Measurements from ENCODE around the gene STRN4. TPM values are rescaled to one million over a fixed set of nuclear protein-coding genes. Genes with fewer than 3 reads are reported as not detected.
A peak's percentile ranks its signal among the peaks of the same experiment; 100 is the strongest.

STRN4 gene
- total RNA-seq, 2 donors from 2014 or later: 60.7 to 69.9 TPM

GRCh38 chr19:46728208-46728607 is 18.0 kb downstream of the STRN4 start:
- no peaks in the 10 kb centered on the region for H3K27me3 Mint-ChIP-seq
- H3K4me1 Mint-ChIP-seq: peaks cover 24% of the 10 kb centered on the region
- peak overlapping the region; percentile 46 for H3K27ac Mint-ChIP-seq
- no peak overlapping the region for H3K4me3 Mint-ChIP-seq
- no peak for ATAC-seq (replicated peaks)
- H3K9me3 Mint-ChIP-seq: no peaks in the 10 kb centered on the region
- H3K36me3 Mint-ChIP-seq (ENCODE audit: low read depth): peaks cover 96% of the 10 kb centered on the region

GRCh38 chr19:46727757-46728156 is 18.5 kb downstream of the STRN4 start:
- Mint-ChIP-seq H3K27ac (no peak overlapping the region), H3K4me1 (peaks cover 24% of the 10 kb centered on the region), H3K36me3 (ENCODE audit: low read depth) (peaks cover 94% of the 10 kb centered on the region)

GRCh38 chr19:46726971-46727501 is 19.2 kb downstream of the STRN4 start:
- H3K9me3 Mint-ChIP-seq: no peaks in the 10 kb centered on the region
- peaks cover 23% of the 10 kb centered on the region for H3K4me1 Mint-ChIP-seq
- no peak for ATAC-seq (replicated peaks)
- H3K4me3 Mint-ChIP-seq: no peak overlapping the region
- peaks cover 94% of the 10 kb centered on the region for H3K36me3 Mint-ChIP-seq (ENCODE audit: low read depth)
- H3K27ac Mint-ChIP-seq: no peak overlapping the region
- H3K27me3 Mint-ChIP-seq: no peaks in the 10 kb centered on the region

More at GRCh38 chr19:46727757-46728156, 18.5 kb downstream of the STRN4 start:
- Mint-ChIP-seq H3K27me3 (no peaks in the 10 kb centered on the region), H3K4me3 (no peak overlapping the region), H3K9me3 (no peaks in the 10 kb centered on the region)
- ATAC-seq (replicated peaks): no peak

GRCh38 chr19:46726551-46726950 is 19.7 kb downstream of the STRN4 start:
- H3K4me3 Mint-ChIP-seq: no peak overlapping the region

GRCh38 chr19:46725859-46726393 is 20.3 kb downstream of the STRN4 start:
- no peak for ATAC-seq (replicated peaks)
- peak overlapping the region; percentile 72 for H3K27ac Mint-ChIP-seq
- H3K4me3 Mint-ChIP-seq: no peak overlapping the region
- H3K27me3 Mint-ChIP-seq: no peaks in the 10 kb centered on the region
- H3K9me3 Mint-ChIP-seq: no peaks in the 10 kb centered on the region
- peaks cover 15% of the 10 kb centered on the region for H3K4me1 Mint-ChIP-seq
- peaks cover 94% of the 10 kb centered on the region for H3K36me3 Mint-ChIP-seq (ENCODE audit: low read depth)

More at GRCh38 chr19:46726551-46726950, 19.7 kb downstream of the STRN4 start:
- ATAC-seq (replicated peaks): no peak
- peak overlapping the region; percentile 72 for H3K27ac Mint-ChIP-seq
- peaks cover 94% of the 10 kb centered on the region for H3K36me3 Mint-ChIP-seq (ENCODE audit: low read depth)
- no peaks in the 10 kb centered on the region for H3K9me3 Mint-ChIP-seq
- H3K4me1 Mint-ChIP-seq: peaks cover 20% of the 10 kb centered on the region
- no peaks in the 10 kb centered on the region for H3K27me3 Mint-ChIP-seq

GRCh38 chr19:46725036-46725820 is 21.0 kb downstream of the STRN4 start:
- peaks cover 92% of the 10 kb centered on the region for H3K36me3 Mint-ChIP-seq (ENCODE audit: low read depth)
- no peak overlapping the region for H3K4me3 Mint-ChIP-seq
- no peak overlapping the region for H3K27ac Mint-ChIP-seq
- no peak for ATAC-seq (replicated peaks)
- no peaks in the 10 kb centered on the region for H3K9me3 Mint-ChIP-seq
- H3K27me3 Mint-ChIP-seq: no peaks in the 10 kb centered on the region
- peaks cover 16% of the 10 kb centered on the region for H3K4me1 Mint-ChIP-seq

- Mint-ChIP-seq H3K36me3 (ENCODE audit: low read depth) (peaks cover 88% of the 10 kb centered on the region), H3K9me3 (no peaks in the 10 kb centered on the region), H3K27ac (no peak overlapping the region), H3K27me3 (no peaks in the 10 kb centered on the region), H3K4me1 (peaks cover 17% of the 10 kb centered on the region), H3K4me3 (no peak overlapping the region)
- no peak for ATAC-seq (replicated peaks)
These were observed 21.8 kb downstream of the STRN4 start for GRCh38 chr19:46724468-46724867.

- H3K27ac Mint-ChIP-seq: no peak overlapping the region
- no peak for ATAC-seq (replicated peaks)
- H3K4me1 Mint-ChIP-seq: peaks cover 17% of the 10 kb centered on the region
- peaks cover 87% of the 10 kb centered on the region for H3K36me3 Mint-ChIP-seq (ENCODE audit: low read depth)
- H3K27me3 Mint-ChIP-seq: no peaks in the 10 kb centered on the region
- H3K9me3 Mint-ChIP-seq: no peaks in the 10 kb centered on the region
- no peak overlapping the region for H3K4me3 Mint-ChIP-seq
These were observed 22.8 kb downstream of the STRN4 start for GRCh38 chr19:46723471-46723870.

- H3K27me3 Mint-ChIP-seq: no peaks in the 10 kb centered on the region
- peaks cover 85% of the 10 kb centered on the region for H3K36me3 Mint-ChIP-seq (ENCODE audit: low read depth)
- peaks cover 22% of the 10 kb centered on the region for H3K4me1 Mint-ChIP-seq
- no peaks in the 10 kb centered on the region for H3K9me3 Mint-ChIP-seq
- no peak overlapping the region for H3K27ac Mint-ChIP-seq
- ATAC-seq (replicated peaks): no peak
- H3K4me3 Mint-ChIP-seq: no peak overlapping the region
These were observed 23.2 kb downstream of the STRN4 start for GRCh38 chr19:46723023-46723461.

- Mint-ChIP-seq H3K4me1 (peaks cover 27% of the 10 kb centered on the region), H3K27me3 (no peaks in the 10 kb centered on the region), H3K36me3 (ENCODE audit: low read depth) (peaks cover 81% of the 10 kb centered on the region), H3K4me3 (no peak overlapping the region), H3K9me3 (no peaks in the 10 kb centered on the region), H3K27ac (peak overlapping the region; percentile 47)
- ATAC-seq (replicated peaks): no peak
These were observed 23.7 kb downstream of the STRN4 start for GRCh38 chr19:46722421-46723022.

- no peak for ATAC-seq (replicated peaks)
- Mint-ChIP-seq H3K4me3 (no peak overlapping the region), H3K4me1 (peaks cover 27% of the 10 kb centered on the region), H3K27me3 (no peaks in the 10 kb centered on the region), H3K9me3 (no peaks in the 10 kb centered on the region), H3K36me3 (ENCODE audit: low read depth) (peaks cover 78% of the 10 kb centered on the region), H3K27ac (peak overlapping the region; percentile 47)
These were observed 24.3 kb downstream of the STRN4 start for GRCh38 chr19:46722004-46722380.

- H3K27ac Mint-ChIP-seq: peak overlapping the region; percentile 13
- peaks cover 27% of the 10 kb centered on the region for H3K4me1 Mint-ChIP-seq
- H3K27me3 Mint-ChIP-seq: no peaks in the 10 kb centered on the region
- H3K4me3 Mint-ChIP-seq: no peak overlapping the region
- no peaks in the 10 kb centered on the region for H3K9me3 Mint-ChIP-seq
- no peak for ATAC-seq (replicated peaks)
- peaks cover 78% of the 10 kb centered on the region for H3K36me3 Mint-ChIP-seq (ENCODE audit: low read depth)
These were observed 24.8 kb downstream of the STRN4 start for GRCh38 chr19:46721269-46722003.

- Mint-ChIP-seq H3K4me1 (peaks cover 27% of the 10 kb centered on the region), H3K27ac (peak overlapping the region; percentile 13)
These were observed 25.6 kb downstream of the STRN4 start for GRCh38 chr19:46720503-46721239.

More at GRCh38 chr19:46720503-46721239, 25.6 kb downstream of the STRN4 start:
- no peak overlapping the region for H3K4me3 Mint-ChIP-seq
- H3K9me3 Mint-ChIP-seq: no peaks in the 10 kb centered on the region
- H3K27me3 Mint-ChIP-seq: no peaks in the 10 kb centered on the region
- ATAC-seq (replicated peaks): no peak
- peaks cover 78% of the 10 kb centered on the region for H3K36me3 Mint-ChIP-seq (ENCODE audit: low read depth)
